NCI-H345 treated with DMSO at 0.1 percent for 48 hours (cell line): ENCODE measurements around the gene SYNDIG1L.
"Not testable (repeated sequence)": the region's sequence is repeated elsewhere in the genome, so short reads cannot be mapped to it uniquely, and the experiment has no call there.

Source experiments
- DNase-seq: peaks from one replicate; lab custom pipeline; 2025; ENCODE audit not compliant: unreplicated experiment; lab: John Stamatoyannopoulos, UW

The SYNDIG1L gene

GRCh38 chr14:74426202-74426582 lies at the start of gene SYNDIG1L:
TSS of gene SYNDIG1L (minus strand) at chr14:74426210. CDS start at chr14:74409744, 16,466 bp downstream.
- DNase-seq = no peak

- no peak for DNase-seq
These were observed 49.7 kb upstream of the SYNDIG1L start for GRCh38 chr14:74475678-74476077.

- DNase-seq = no peak
These were observed 48.4 kb upstream of the SYNDIG1L start for GRCh38 chr14:74474376-74474775.

GRCh38 chr14:74472601-74473000 lies 46.6 kb upstream of the SYNDIG1L start:
- no peak for DNase-seq

GRCh38 chr14:74469548-74470518 lies 43.8 kb upstream of the SYNDIG1L start:
- DNase-seq = no peak

- no peak for DNase-seq
These were observed 42.5 kb upstream of the SYNDIG1L start for GRCh38 chr14:74468513-74468912.

- DNase-seq = no peak
These were observed 39.3 kb upstream of the SYNDIG1L start for GRCh38 chr14:74465335-74465734.

GRCh38 chr14:74464785-74465184 lies 38.8 kb upstream of the SYNDIG1L start:
- DNase-seq = no peak

GRCh38 chr14:74463697-74464096 lies 37.7 kb upstream of the SYNDIG1L start:
- no peak for DNase-seq

GRCh38 chr14:74462993-74463392 lies 37.0 kb upstream of the SYNDIG1L start:
- no peak for DNase-seq

- DNase-seq = no peak
These were observed 34.0 kb upstream of the SYNDIG1L start for GRCh38 chr14:74459976-74460375.

GRCh38 chr14:74459289-74459946 lies 33.4 kb upstream of the SYNDIG1L start:
- DNase-seq = no peak

GRCh38 chr14:74457565-74457895 lies 31.5 kb upstream of the SYNDIG1L start:
- DNase-seq = no peak

GRCh38 chr14:74456684-74457564 lies 30.9 kb upstream of the SYNDIG1L start:
- DNase-seq = no peak

- not testable (repeated sequence) for DNase-seq
These were observed 28.4 kb upstream of the SYNDIG1L start for GRCh38 chr14:74454397-74454796.

- no peak for DNase-seq
These were observed 18.9 kb upstream of the SYNDIG1L start for GRCh38 chr14:74444866-74445265.

- DNase-seq = no peak
These were observed 16.7 kb upstream of the SYNDIG1L start for GRCh38 chr14:74442757-74443156.

- no peak for DNase-seq
These were observed 15.1 kb upstream of the SYNDIG1L start for GRCh38 chr14:74441113-74441512.

GRCh38 chr14:74438351-74438915 lies 12.4 kb upstream of the SYNDIG1L start:
- DNase-seq = no peak

GRCh38 chr14:74437496-74438053 lies 11.6 kb upstream of the SYNDIG1L start:
- DNase-seq = no peak

GRCh38 chr14:74434294-74434693 lies 8.3 kb upstream of the SYNDIG1L start:
- DNase-seq = no peak
